Measurements from ENCODE around the gene CRTAP.

DNA sequence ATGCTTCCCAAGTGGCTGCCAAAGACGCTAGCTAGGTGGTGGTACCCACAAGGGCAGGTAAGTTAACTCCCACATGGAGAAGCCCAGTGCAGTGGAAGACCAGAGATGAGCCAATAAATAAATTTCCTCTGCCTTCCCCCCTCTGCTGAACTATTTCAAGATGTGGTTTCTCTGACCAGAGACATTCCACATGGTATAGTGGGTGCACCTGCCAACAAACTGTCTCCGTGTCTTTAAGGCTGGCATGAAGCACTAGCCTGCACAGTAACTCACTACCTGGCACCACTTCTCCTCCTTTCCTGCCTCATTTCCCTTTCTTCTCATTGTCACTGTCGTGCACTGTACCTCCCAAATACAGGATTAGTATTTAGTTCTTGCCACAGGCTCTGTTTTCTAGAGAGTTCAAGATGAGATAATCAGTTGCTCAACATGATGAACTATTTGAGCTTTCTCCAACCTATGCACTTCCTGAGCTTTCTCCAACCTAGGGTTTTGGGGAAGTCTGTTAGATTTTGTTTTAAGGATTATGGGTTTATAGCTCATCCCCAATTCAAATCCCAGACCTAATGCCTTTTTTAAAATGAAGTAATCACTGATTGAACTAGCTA is 8.4 kb upstream of the CRTAP start:
- TF ChIP-seq CTCF (IDR thresholded peaks at IDR 0.05), result no peak
- no peak for TF ChIP-seq POLR2A (IDR thresholded peaks at IDR 0.05)

Data from uterus (tissue), 2 donors.